Measurements from ENCODE around the gene PPP1R9B. TPM values are rescaled to one million over a fixed set of nuclear protein-coding genes. Genes with fewer than 3 reads are reported as not detected.

The PPP1R9B gene
- total and polyA plus RNA-seq, 2 experiments from 2014 or later = 5.1 to 26.2 TPM

GRCh38 chr17:50128441-50129352 is 21.8 kb downstream of the PPP1R9B start:
- Histone ChIP-seq H3K4me3 (peak overlapping the region; percentile 58), H3K79me2 (no peaks in the 10 kb centered on the region), H2AFZ (peak overlapping the region; percentile 71), H3K27me3 (peaks cover 3% of the 10 kb centered on the region), H4K20me1 (ENCODE audit: insufficient read depth, poor library complexity, severe bottlenecking) (no peaks in the 10 kb centered on the region), H3K27ac (peak overlapping the region; percentile 65), H3K9me3 (ENCODE audit: low read depth) (no peaks in the 10 kb centered on the region), H3K9me2 (replicated peaks; ENCODE audit: insufficient read depth) (no peaks in the 10 kb centered on the region), H3K4me2 (peak overlapping the region; percentile 99), H3K4me1 (ENCODE audit: insufficient read depth) (peaks cover 21% of the 10 kb centered on the region), H3K36me3 (replicated peaks; ENCODE audit: insufficient read depth, low read depth) (no peaks in the 10 kb centered on the region)
- WGBS (ENCODE audit: low lambda C conversion rate, missing lambda C conversion rate) = 11% methylated on average over 25 of the region's 32 CpGs
- TF ChIP-seq EZH2phosphoT487 (IDR thresholded peaks at IDR 0.05; ENCODE audit: low read depth, severe bottlenecking, unreplicated experiment) (no peak), EZH2 (IDR thresholded peaks at IDR 0.05; ENCODE audit: borderline replicate concordance) (no peak)
- TF ChIP-seq, protein P1, sequence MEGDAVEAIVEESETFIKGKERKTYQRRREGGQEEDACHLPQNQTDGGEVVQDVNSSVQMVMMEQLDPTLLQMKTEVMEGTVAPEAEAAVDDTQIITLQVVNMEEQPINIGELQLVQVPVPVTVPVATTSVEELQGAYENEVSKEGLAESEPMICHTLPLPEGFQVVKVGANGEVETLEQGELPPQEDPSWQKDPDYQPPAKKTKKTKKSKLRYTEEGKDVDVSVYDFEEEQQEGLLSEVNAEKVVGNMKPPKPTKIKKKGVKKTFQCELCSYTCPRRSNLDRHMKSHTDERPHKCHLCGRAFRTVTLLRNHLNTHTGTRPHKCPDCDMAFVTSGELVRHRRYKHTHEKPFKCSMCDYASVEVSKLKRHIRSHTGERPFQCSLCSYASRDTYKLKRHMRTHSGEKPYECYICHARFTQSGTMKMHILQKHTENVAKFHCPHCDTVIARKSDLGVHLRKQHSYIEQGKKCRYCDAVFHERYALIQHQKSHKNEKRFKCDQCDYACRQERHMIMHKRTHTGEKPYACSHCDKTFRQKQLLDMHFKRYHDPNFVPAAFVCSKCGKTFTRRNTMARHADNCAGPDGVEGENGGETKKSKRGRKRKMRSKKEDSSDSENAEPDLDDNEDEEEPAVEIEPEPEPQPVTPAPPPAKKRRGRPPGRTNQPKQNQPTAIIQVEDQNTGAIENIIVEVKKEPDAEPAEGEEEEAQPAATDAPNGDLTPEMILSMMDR (IDR thresholded peaks at IDR 0.05; ENCODE audit: poor library complexity) = no peak
- DNase-seq (ENCODE audit: low spot score) = peak; percentile 44

DNA sequence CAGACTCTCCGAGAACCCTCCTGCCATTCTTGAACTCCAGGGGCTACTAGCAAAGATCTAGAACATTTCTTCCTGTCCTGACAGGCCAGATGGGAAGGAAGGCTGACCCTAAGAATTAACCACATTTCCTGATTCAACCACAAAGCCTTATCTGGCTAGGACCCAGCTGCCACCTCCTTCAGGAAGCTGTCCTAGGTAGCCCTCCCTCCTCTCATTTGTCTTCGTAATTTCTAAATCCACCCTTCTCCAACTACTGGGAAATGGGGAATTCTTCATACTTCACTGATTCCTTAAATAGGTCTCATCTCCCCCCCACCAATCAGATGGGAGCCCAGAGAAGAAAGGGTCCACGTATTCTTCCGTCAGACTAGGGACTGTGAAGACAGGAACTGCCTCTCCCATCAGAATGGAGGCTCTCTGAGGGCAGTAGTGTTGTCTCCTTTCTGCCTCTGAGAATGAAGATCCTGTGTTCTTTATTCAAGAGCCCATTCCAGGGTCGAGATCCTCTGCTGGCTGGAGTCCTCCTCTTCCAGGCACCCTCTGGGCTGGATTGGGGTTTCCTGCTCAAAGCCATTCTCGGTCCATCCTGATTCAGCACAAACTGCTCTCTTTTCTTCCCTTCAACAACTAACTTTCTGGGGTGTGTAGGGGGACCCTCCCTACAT is 22.6 kb downstream of the PPP1R9B start:
- Histone ChIP-seq H3K4me3 (no peak overlapping the region), H3K4me2 (peak overlapping the region; percentile 99), H3K36me3 (replicated peaks; ENCODE audit: insufficient read depth, low read depth) (no peaks in the 10 kb centered on the region), H3K27ac (no peak overlapping the region), H3K79me2 (no peaks in the 10 kb centered on the region), H3K27me3 (peaks cover 3% of the 10 kb centered on the region), H3K4me1 (ENCODE audit: insufficient read depth) (peaks cover 15% of the 10 kb centered on the region), H4K20me1 (ENCODE audit: insufficient read depth, poor library complexity, severe bottlenecking) (no peaks in the 10 kb centered on the region), H3K9me3 (ENCODE audit: low read depth) (no peaks in the 10 kb centered on the region), H3K9me2 (replicated peaks; ENCODE audit: insufficient read depth) (no peaks in the 10 kb centered on the region), H2AFZ (no peak overlapping the region)
- 71% methylated on average over 6 of the region's 6 CpGs for WGBS (ENCODE audit: low lambda C conversion rate, missing lambda C conversion rate)
- no peak for DNase-seq (ENCODE audit: low spot score)
- TF ChIP-seq EZH2phosphoT487 (IDR thresholded peaks at IDR 0.05; ENCODE audit: low read depth, severe bottlenecking, unreplicated experiment) (no peak), EZH2 (IDR thresholded peaks at IDR 0.05; ENCODE audit: borderline replicate concordance) (no peak)
- TF ChIP-seq, protein P1 (IDR thresholded peaks at IDR 0.05; ENCODE audit: poor library complexity) = no peak

- H2AFZ ChIP-seq = no peak overlapping the region
- peaks cover 15% of the 10 kb centered on the region for H3K4me1 ChIP-seq (ENCODE audit: insufficient read depth)
- no peaks in the 10 kb centered on the region for H3K79me2 ChIP-seq
- H3K27ac ChIP-seq = no peak overlapping the region
- DNase-seq (ENCODE audit: low spot score) = no peak
- no peak overlapping the region for H3K4me2 ChIP-seq
- H3K9me3 ChIP-seq (ENCODE audit: low read depth) = no peaks in the 10 kb centered on the region
- no peaks in the 10 kb centered on the region for H3K36me3 ChIP-seq (replicated peaks; ENCODE audit: insufficient read depth, low read depth)
- TF ChIP-seq EZH2phosphoT487 (IDR thresholded peaks at IDR 0.05; ENCODE audit: low read depth, severe bottlenecking, unreplicated experiment) (no peak), EZH2 (IDR thresholded peaks at IDR 0.05; ENCODE audit: borderline replicate concordance) (no peak)
- TF ChIP-seq, protein P1 (IDR thresholded peaks at IDR 0.05; ENCODE audit: poor library complexity) = no peak
- H4K20me1 ChIP-seq (ENCODE audit: insufficient read depth, poor library complexity, severe bottlenecking) = no peaks in the 10 kb centered on the region
- H3K27me3 ChIP-seq = peaks cover 3% of the 10 kb centered on the region
- H3K9me2 ChIP-seq (replicated peaks; ENCODE audit: insufficient read depth) = no peaks in the 10 kb centered on the region
- H3K4me3 ChIP-seq = no peak overlapping the region
- WGBS (ENCODE audit: low lambda C conversion rate, missing lambda C conversion rate) = 97% methylated on average over 4 of the region's 4 CpGs
These were observed 25.0 kb downstream of the PPP1R9B start for GRCh38 chr17:50125420-50125997.

Measured in hepatocyte (in vitro differentiated cells).